Adipocyte (in vitro differentiated cells): Measurements from ENCODE around the gene GFOD2.

Source experiments
- DNase-seq: peaks from one replicate; pipeline ENCODE4 v3.0.0-alpha.2; 2015; ENCODE audit warnings: low read depth
- H3K27me3 ChIP-seq: replicated peaks from 2 replicates; pipeline ENCODE4 v1.7.0; 2013; ENCODE audit warnings: mild to moderate bottlenecking, low read length, moderate library complexity; ENCODE audit not compliant: control insufficient read depth, insufficient read depth
- H3K36me3 ChIP-seq: 2 replicates; pipeline ENCODE4 v1.7.0; 2013; ENCODE audit warnings: low read length, mild to moderate bottlenecking, moderate library complexity; ENCODE audit not compliant: control insufficient read depth, insufficient read depth, severe bottlenecking
- H3K4me1 ChIP-seq: 2 replicates; pipeline ENCODE4 v1.7.0; 2013; ENCODE audit warnings: mild to moderate bottlenecking, low read length, moderate library complexity; ENCODE audit not compliant: control insufficient read depth, insufficient read depth
- H3K4me3 ChIP-seq: 2 replicates; pipeline ENCODE4 v1.7.0; 2013; ENCODE audit warnings: mild to moderate bottlenecking, low read length, moderate library complexity
- H3K9ac ChIP-seq: 2 replicates; pipeline ENCODE4 v1.7.0; 2013; ENCODE audit warnings: mild to moderate bottlenecking, low read length, moderate library complexity
- H3K9me3 ChIP-seq: 2 replicates; pipeline ENCODE4 v1.7.0; 2013; ENCODE audit warnings: mild to moderate bottlenecking, low read length, moderate library complexity; ENCODE audit not compliant: control insufficient read depth

Gene GFOD2

GRCh38 chr16:67661101-67661761 lies 57.9 kb downstream of the GFOD2 start:
- Histone ChIP-seq H3K4me3 (peak overlapping the region; percentile 98), H3K9ac (no peak overlapping the region), H3K9me3 (no peaks in the 10 kb centered on the region), H3K27me3 (no peaks in the 10 kb centered on the region), H3K4me1 (peaks cover 21% of the 10 kb centered on the region), H3K36me3 (peaks cover 5% of the 10 kb centered on the region)
- DNase-seq: peak; percentile 31

- H3K27me3 ChIP-seq: no peaks in the 10 kb centered on the region
- H3K36me3 ChIP-seq: peaks cover 5% of the 10 kb centered on the region
- H3K9me3 ChIP-seq: no peaks in the 10 kb centered on the region
- H3K4me1 ChIP-seq: peaks cover 15% of the 10 kb centered on the region
- H3K9ac ChIP-seq: peak within 1 kb of the TSS; percentile 94
- peak within 1 kb of the TSS; percentile 98 for H3K4me3 ChIP-seq
- peak; percentile 99 for DNase-seq
Observed at GRCh38 chr16:67660564-67661028, 58.5 kb downstream of the GFOD2 start, which contains the start of gene PARD6A. Gene PARD6A (plus strand): TSS chr16:67660960. CDS start chr16:67661039, 79 bp downstream.

- Histone ChIP-seq H3K4me3 (peak within 1 kb of the TSS; percentile 98), H3K4me1 (peaks cover 12% of the 10 kb centered on the region), H3K9me3 (no peaks in the 10 kb centered on the region), H3K36me3 (peaks cover 5% of the 10 kb centered on the region), H3K9ac (peak within 1 kb of the TSS; percentile 94), H3K27me3 (no peaks in the 10 kb centered on the region)
- peak; percentile 98 for DNase-seq
Observed at GRCh38 chr16:67659675-67660563, 59.2 kb downstream of the GFOD2 start, which contains the start of gene ACD. Gene ACD (minus strand): TSS chr16:67660260. CDS start chr16:67660220, 40 bp downstream.

GRCh38 chr16:67658849-67659674 lies 60.1 kb downstream of the GFOD2 start:
- Histone ChIP-seq H3K9me3 (no peaks in the 10 kb centered on the region), H3K9ac (peak overlapping the region; percentile 94), H3K36me3 (peaks cover 5% of the 10 kb centered on the region), H3K4me1 (peaks cover 12% of the 10 kb centered on the region), H3K4me3 (peak overlapping the region; percentile 98), H3K27me3 (no peaks in the 10 kb centered on the region)
- no peak for DNase-seq

- Histone ChIP-seq H3K4me1 (peaks cover 15% of the 10 kb centered on the region), H3K4me3 (no peak overlapping the region), H3K9me3 (no peaks in the 10 kb centered on the region), H3K36me3 (peaks cover 5% of the 10 kb centered on the region), H3K9ac (no peak overlapping the region), H3K27me3 (no peaks in the 10 kb centered on the region)
- no peak for DNase-seq
Observed at GRCh38 chr16:67657751-67658518, 61.2 kb downstream of the GFOD2 start.

GRCh38 chr16:67657017-67657608 lies 62.0 kb downstream of the GFOD2 start:
- DNase-seq: no peak
- H3K4me1 ChIP-seq: peaks cover 15% of the 10 kb centered on the region
- H3K9ac ChIP-seq: no peak overlapping the region
- H3K4me3 ChIP-seq: no peak overlapping the region
- H3K9me3 ChIP-seq: no peaks in the 10 kb centered on the region
- H3K36me3 ChIP-seq: peaks cover 5% of the 10 kb centered on the region
- H3K27me3 ChIP-seq: peaks cover 4% of the 10 kb centered on the region

GRCh38 chr16:67656344-67657016 lies 62.6 kb downstream of the GFOD2 start:
- Histone ChIP-seq H3K4me1 (peaks cover 15% of the 10 kb centered on the region), H3K36me3 (peaks cover 5% of the 10 kb centered on the region), H3K9ac (no peak overlapping the region), H3K9me3 (no peaks in the 10 kb centered on the region), H3K27me3 (peaks cover 10% of the 10 kb centered on the region), H3K4me3 (no peak overlapping the region)
- DNase-seq: no peak

GRCh38 chr16:67655363-67655762 lies 63.8 kb downstream of the GFOD2 start:
- H3K27me3 ChIP-seq: peaks cover 19% of the 10 kb centered on the region
- peaks cover 11% of the 10 kb centered on the region for H3K4me1 ChIP-seq
- no peak for DNase-seq
- peaks cover 5% of the 10 kb centered on the region for H3K36me3 ChIP-seq
- no peak overlapping the region for H3K9ac ChIP-seq
- H3K4me3 ChIP-seq: no peak overlapping the region
- no peaks in the 10 kb centered on the region for H3K9me3 ChIP-seq

GRCh38 chr16:67654403-67654911 lies 64.7 kb downstream of the GFOD2 start:
- no peak overlapping the region for H3K4me3 ChIP-seq

More at GRCh38 chr16:67654403-67654911, 64.7 kb downstream of the GFOD2 start:
- H3K9me3 ChIP-seq: no peaks in the 10 kb centered on the region
- H3K9ac ChIP-seq: no peak overlapping the region
- H3K4me1 ChIP-seq: peaks cover 8% of the 10 kb centered on the region
- H3K27me3 ChIP-seq: peaks cover 27% of the 10 kb centered on the region
- H3K36me3 ChIP-seq: peaks cover 5% of the 10 kb centered on the region
- no peak for DNase-seq
